GM12892 (cell line): Measurements from ENCODE around the gene GAS7.

Experiments used
- DNase-seq: peaks from one replicate; pipeline ENCODE4 v3.0.0; 2011; ENCODE audit not compliant: insufficient read length
- FAIRE-seq: peaks from 2 replicates; lab custom pipeline; 2011; peaks lifted over from hg19 to GRCh38; lab: Jason Lieb, UNC
- POLR2A ChIP-seq: IDR thresholded peaks from 2 replicates; pipeline ENCODE4 v1.6.1; 2011; ENCODE audit warnings: low read depth, low read length, control low read depth
- POLR2AphosphoS5 ChIP-seq: IDR thresholded peaks from 2 replicates; pipeline ENCODE4 v1.6.1; 2011; ENCODE audit warnings: low read depth, low read length, control low read depth
- TAF1 ChIP-seq: IDR thresholded peaks from 2 replicates; pipeline ENCODE4 v1.6.1; 2011; ENCODE audit warnings: low read depth, mild to moderate bottlenecking, control low read depth, low read length, borderline replicate concordance

Gene GAS7

DNA sequence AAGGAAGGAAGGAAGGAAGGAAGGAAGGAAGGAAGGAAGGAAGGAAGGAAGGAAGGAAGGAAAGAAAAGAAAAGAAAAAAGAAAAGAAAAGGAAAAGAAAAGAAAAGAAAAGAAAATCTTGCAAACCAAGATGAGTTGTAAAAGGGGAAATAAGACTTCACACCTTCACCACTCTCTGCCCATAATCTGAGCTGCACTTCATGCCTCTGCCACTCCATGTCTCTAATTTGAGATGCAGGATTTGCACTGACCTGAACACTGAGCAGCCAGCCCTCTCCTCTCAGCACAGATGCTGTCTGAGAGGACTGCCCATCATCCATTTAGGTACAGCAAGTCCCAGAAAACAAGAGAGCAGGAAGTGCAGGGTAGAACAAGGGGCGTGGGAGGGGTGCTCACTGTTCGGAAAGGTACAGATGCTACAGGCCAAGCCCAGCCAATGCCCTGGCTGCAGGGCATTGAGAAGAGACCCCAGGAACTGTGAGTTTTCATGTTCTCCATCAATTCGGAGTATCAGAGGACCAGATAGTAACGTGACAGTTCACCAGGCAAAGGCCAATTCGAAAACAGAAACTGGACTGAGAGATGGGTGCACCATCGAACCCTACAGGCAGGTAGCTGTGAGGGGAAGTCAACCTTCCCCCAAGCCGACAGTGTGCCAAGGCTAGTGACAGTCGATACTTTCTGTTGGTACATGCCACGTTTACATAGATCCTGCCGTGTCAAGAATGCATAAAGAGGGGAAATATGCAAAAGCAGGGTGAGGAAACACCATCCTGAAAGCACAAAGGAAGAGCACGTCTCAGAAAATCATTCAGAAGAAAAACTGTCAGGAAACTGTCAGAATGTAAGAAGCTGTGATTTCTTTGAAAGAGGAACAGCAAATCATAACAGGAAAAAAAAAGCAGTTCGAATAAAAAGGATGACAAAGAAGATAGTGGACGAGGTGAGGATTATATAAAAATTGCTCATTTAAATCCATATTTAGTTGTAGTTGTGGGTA is 151.3 kb downstream of the GAS7 start:
- FAIRE-seq = peak; percentile 96
- no peak for DNase-seq
- TF ChIP-seq TAF1 (no peak), POLR2AphosphoS5 (no peak), POLR2A (no peak)

DNA sequence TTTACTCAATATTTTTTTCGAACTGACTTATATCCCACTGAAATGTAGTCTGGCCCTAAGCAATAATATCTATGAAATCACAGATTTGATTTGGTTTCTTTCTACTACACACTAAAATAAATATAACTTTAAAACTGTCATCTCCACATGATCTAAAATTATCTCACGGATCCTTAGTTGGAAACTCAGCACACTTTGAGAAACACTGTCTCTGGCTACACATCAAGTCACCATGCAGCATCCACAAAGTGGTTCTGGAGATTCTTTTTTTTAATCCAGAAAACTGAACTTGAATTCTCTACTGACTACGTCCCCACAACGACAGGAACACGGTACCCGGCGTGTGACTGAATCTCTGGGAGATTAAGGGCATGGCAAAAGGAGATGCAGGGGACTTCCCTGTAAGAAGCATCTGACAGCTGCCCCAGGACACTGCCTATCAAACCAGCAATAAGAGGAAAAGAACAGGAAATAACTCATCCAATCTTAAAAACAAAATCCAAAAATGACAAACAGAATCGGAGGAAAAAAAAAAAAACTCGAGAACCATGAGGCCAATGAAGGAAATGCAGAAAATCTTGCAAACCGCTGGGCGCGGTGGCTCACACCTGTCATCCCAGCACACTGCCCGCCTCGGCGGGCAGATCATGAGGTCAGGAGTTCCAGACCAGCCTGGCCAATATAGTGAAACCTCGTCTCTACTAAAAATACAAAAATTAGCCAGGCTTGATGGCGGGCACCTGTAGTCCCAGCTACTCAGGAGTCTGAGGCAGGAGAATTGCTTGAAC is 152.3 kb downstream of the GAS7 start:
- no peak for TF ChIP-seq POLR2A
- no peak for TF ChIP-seq POLR2AphosphoS5
- TF ChIP-seq TAF1 = no peak
- DNase-seq = no peak
- no peak for FAIRE-seq

DNA sequence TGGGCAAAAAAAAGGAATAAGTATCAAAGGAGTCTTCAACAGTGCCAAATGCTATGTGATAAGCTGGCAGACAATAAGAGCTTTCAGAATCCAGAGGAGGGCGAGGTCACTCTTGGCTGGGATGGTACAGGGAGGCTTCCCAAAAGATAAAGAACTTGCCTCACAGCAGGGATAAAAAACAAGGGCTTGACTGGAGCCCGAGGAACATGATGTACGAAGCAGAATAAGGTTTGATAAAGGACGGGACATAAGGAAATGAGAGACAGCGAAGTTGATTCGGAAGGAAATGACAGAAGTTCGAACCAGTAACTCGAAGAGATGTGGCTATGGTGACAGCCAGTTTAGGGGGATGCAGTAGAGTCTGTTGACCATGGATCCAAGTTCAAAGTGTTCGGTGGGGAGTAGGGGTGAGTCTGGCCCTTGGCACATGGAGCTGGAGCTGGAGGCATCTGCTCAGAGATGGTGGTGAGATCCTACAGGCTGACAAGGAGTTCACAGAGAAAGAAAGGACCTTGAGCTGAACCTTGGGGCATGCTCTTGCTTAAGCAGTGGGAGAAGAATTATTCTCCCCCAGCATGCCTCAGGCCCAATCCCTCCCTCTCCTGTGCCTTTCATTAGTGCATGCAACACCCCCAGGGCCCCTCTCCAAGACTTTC is 155.7 kb downstream of the GAS7 start:
- no peak for DNase-seq
- TF ChIP-seq TAF1 (no peak), POLR2A (no peak), POLR2AphosphoS5 (no peak)
- FAIRE-seq = no peak

DNA sequence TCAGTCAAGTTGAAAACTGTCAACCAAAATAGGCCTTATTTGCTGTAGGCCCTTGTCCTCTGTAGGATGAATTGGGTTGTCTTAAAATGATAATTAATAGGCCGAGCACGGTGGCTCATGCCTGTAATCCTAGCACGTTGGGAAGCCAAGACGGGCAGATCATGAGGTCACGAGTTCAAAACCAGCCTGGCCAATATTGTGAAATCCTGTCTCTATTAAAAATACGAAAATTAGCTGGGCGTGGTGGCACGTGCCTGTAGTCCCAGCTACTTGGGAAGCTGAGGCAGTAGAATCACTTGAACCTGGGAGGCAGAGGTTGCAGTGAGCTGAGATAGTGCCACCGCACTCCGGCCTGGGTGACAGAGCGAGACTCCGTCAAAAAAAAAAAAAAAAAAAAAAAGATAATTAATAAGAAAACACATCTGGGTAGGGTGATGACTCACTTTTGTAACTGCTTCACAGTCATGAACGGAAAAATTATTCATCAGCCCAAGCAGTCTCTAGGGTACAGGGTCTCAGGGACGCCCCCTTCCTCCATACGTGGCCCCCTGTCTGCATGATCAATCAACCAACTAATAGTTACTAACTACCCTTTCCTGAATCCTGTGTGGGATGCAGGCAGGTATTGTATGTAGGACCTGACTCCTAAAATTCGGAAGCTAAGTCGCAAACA is 156.4 kb downstream of the GAS7 start:
- peak; percentile 74 for FAIRE-seq

DNA sequence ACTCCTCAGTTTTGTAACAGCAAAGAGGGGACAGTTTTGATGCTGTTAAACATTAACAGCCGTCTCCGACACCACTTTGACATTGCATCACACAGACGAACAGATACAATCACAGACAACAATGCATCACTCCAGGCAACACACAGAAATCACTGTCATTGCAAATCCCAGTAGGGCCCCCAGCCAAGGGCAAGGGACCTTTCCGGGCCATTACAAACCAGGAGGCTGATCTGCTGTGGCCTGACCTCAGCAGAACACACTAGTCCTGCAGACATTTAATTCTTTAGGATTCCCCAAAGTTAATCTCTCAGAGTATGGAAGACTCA is 157.2 kb downstream of the GAS7 start:
- no peak for TF ChIP-seq POLR2AphosphoS5
- TF ChIP-seq TAF1 = no peak
- no peak for TF ChIP-seq POLR2A
- FAIRE-seq (no peak), DNase-seq (no peak)

More for the DNA sequence above, 156.4 kb downstream of the GAS7 start:
- DNase-seq = no peak
- TF ChIP-seq TAF1 = no peak
- TF ChIP-seq POLR2A = no peak
- TF ChIP-seq POLR2AphosphoS5 = no peak

DNA sequence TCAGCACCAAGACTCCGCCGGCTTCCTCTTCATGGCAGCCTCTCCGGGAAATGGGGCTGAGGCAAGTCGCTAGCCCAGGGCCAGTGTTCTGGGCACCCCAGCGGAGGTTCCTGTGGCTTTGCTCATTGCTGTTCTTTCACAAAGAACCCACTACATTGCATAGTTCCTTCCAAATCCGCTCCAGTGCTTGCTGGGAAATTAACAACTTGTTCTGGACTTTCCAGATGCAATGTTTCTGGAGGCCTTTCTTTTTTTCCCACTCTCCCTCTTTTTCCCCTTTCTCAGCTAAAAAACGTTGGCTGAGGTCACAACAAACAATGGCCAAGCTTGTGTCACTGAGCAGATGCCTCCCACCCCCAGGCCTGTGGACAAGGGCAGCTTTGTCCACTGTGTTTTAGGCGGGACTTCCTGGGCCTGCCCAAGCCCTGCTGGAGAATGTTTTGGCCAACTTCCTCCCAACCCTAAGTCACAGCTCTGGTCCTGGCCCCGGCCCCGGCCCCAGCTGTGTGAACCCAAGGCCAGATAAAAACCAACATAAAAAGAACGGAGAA is 161.8 kb downstream of the GAS7 start:
- no peak for FAIRE-seq
- no peak for DNase-seq
- TF ChIP-seq POLR2A (no peak), POLR2AphosphoS5 (no peak), TAF1 (no peak)

DNA sequence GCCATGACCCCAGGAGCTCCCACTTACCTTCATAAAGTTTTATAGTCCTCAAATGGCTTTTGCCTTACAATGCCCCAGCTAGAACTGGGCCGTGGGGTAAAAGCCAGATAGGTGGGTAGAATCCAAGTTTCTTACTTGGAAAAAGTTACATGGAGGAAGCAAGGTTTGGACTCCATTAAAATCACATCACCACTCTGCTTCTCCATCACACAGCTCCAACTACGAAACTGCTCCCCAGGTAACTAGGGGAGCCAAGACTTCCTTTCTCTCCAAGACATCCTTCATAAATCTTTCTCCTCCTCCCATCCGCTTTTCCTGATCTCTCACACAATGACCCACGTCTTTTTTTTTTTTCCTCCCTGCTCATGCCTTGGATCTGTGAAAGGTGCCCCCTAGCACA is 162.5 kb downstream of the GAS7 start:
- FAIRE-seq = no peak
- no peak for DNase-seq
- TF ChIP-seq POLR2A = no peak
- no peak for TF ChIP-seq POLR2AphosphoS5
- no peak for TF ChIP-seq TAF1

DNA sequence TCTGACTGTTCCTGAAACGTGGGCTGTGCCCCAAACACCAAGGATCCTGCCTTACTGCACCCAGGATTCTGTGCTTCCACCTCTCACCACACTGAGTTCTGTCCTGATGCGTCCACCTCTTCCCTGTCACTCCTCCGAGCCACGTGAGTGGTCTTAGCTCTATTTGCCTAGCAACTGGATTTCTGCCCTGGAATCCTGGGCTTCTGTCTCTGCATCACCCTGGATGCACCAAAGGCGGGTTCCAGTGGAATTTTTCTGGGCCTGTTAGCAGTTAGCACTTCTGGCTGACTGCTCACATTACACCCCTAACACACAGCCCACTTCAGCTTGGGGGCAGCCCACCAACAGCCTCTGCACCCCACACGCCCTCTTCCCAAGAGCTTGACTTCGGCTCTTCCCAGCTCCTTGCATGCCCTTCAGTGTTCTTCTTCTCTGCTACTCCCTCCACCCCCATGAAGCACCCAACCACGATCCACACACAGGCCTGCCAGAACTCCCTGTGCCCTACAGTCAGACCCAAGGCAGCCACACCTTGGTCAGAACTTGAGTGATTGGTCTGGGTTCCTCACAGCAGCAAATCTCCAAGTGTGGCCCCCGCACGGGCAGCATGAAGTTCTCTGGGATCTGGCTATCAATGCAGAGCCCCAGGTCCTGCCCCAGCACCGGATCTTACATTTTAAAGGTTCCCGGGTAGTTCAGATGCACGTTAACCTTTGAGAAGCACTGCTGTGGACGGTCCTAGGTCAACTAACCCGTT is 163.5 kb downstream of the GAS7 start:
- TF ChIP-seq POLR2A = no peak
- TF ChIP-seq TAF1 = no peak
- no peak for FAIRE-seq
- no peak for DNase-seq

DNA sequence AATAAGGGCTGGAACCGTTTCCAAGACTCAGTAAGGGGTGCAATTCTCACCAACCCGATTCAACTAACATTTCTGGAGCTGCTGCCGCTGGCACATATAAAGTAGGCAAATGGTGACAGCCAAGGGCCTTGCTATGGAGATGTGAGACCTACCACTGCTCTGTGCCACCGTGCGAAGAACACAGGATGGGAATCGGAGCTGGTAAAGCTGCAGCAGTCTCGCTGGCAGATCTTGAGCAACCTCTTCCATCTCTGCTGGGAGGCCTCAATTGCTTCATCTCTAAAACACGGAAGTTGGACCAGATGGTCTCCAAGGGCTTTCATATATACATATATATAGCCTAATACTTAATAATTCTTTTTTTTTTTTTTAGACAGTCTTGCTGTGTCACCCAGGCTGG is 164.4 kb downstream of the GAS7 start:
- TF ChIP-seq TAF1 (no peak), POLR2AphosphoS5 (no peak), POLR2A (no peak)
- no peak for DNase-seq
- peak; percentile 30 for FAIRE-seq

DNA sequence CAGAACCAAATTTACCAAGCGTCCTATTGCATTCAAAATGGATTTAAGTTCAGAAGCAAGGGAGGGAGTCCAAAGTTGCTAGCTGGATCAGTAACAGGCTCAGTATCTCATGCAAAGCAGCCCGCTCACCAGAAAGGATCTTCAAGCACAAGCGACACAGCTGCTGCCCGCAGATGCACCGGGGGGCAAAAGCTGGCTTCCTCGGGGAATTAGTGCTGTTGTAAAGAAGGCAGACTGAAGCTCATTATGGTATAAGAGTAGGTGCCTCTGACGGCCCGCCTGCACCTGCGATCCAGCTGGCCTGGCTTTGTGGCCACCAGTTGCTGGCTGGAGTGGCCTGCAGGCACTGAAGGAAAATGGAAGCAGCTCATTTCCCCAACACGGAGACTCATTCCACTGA is 165.0 kb downstream of the GAS7 start:
- TF ChIP-seq TAF1 = no peak
- 0 out of 2 replicates have a peak, but pooled peaks have one; percentile 20 for TF ChIP-seq POLR2A
- TF ChIP-seq POLR2AphosphoS5 = 0 out of 2 replicates have a peak, but pooled peaks have one; percentile 23
- no peak for DNase-seq
- peak; percentile 65 for FAIRE-seq
